Thyroid gland (tissue), 4 donors: Measurements from ENCODE around the gene TBC1D8. TPM values are rescaled to one million over a fixed set of nuclear protein-coding genes. Genes with fewer than 3 reads are reported as not detected.
"Not testable (repeated sequence)": the region's sequence is repeated elsewhere in the genome, so short reads cannot be mapped to it uniquely, and the experiment has no call there.

Source experiments
- DNase-seq, 2 donors: peaks; one replicate each; pipeline ENCODE4 v3.0.0-alpha.2; 2019
- H3K27ac ChIP-seq, 3 donors: fragments of 200-600 bp; sonication (generic); 1 replicate in 2 of 3; 2 replicates in 1 of 3; pipeline ENCODE4 v1.5.1; 2016 to 2019; ENCODE audit warnings: mild to moderate bottlenecking in 1 of 3, moderate library complexity in 1 of 3
- H3K27me3 ChIP-seq: fragments of 200-600 bp; sonication (generic); one replicate; pipeline ENCODE4 v1.5.1; 2019
- H3K36me3 ChIP-seq, 2 donors: fragments of 200-600 bp; sonication (generic); one replicate each; pipeline ENCODE4 v1.5.1; 2016 to 2019
- H3K4me1 ChIP-seq, 2 donors: fragments of 200-600 bp; sonication (generic); one replicate each; pipeline ENCODE4 v1.5.1; 2017 to 2019
- H3K4me3 ChIP-seq, 3 donors: fragments of 200-600 bp; sonication (generic); replicated peaks in 1 of 3; 1 replicate in 2 of 3; 2 replicates in 1 of 3; pipeline ENCODE4 v1.5.1; 2016; ENCODE audit warnings: mild to moderate bottlenecking in 1 of 3
- H3K9me3 ChIP-seq: fragments of 200-600 bp; sonication (generic); one replicate; pipeline ENCODE4 v1.5.1; 2017
- CTCF ChIP-seq, 6 experiments: fragments of 200-600 bp in 3 of 6; fragments of 450-650 bp in 3 of 6; sonication (generic) in 3 of 6; IDR thresholded peaks; one replicate each; pipeline ENCODE4 v1.5.1; 2016 to 2019; ENCODE audit warnings: antibody characterized with exemption in 6 of 6, mild to moderate bottlenecking in 2 of 6, inconsistent platforms in 1 of 6, moderate library complexity in 1 of 6
- POLR2A ChIP-seq, 2 donors: fragments of 450-650 bp; IDR thresholded peaks; one replicate each; pipeline ENCODE4 v1.6.1; 2017; ENCODE audit warnings: antibody characterized with exemption in 2 of 2, mild to moderate bottlenecking in 2 of 2, moderate library complexity in 1 of 2
- WGBS, 2 donors: methylation state at CpG; one replicate each; pipeline ENCODE4 v1.1.5; 2017; 5-methylcytosine and 5-hydroxymethylcytosine counted together
- intact Hi-C: fragments of 100-400 bp; cut with DNase I; formaldehyde crosslinking; loops from one replicate; pipeline ENCODE4 v1.15.1; 2023
- total RNA-seq, 4 donors: library from RNA; depleted of rRNA; stranded (reverse); fragments of >200 nt; gene quantifications; one replicate each; pipeline ENCODE4 v1.2.3, GENCODE V29; 2016

The TBC1D8 gene
- total RNA-seq, 4 donors from 2014 or later: 16.4 to 36.8 (median 27.1) TPM

GRCh38 chr2:101063352-101064124, 87.6 kb downstream of the TBC1D8 start:
- Histone ChIP-seq H3K9me3 (no peaks in the 10 kb centered on the region), H3K36me3 (no peaks in the 10 kb centered on the region), H3K4me3 (no peak overlapping the region), H3K4me1 (peaks cover 11 to 29% of the 10 kb centered on the region in 2 donors), H3K27ac (peak overlapping the region in 2 of 3 donors; percentile 24 to 84), H3K27me3 (no peaks in the 10 kb centered on the region)
- WGBS, 2 donors: 59 to 62% methylated on average over 3 of the region's 3 CpGs
- TF ChIP-seq CTCF (IDR thresholded peaks at IDR 0.05): no peak
- TF ChIP-seq POLR2A (IDR thresholded peaks at IDR 0.05): no peak
- no peak for DNase-seq
- intact Hi-C loops: no loop called here

- Histone ChIP-seq H3K36me3 (no peaks in the 10 kb centered on the region), H3K4me1 (peaks cover 0 to 12% of the 10 kb centered on the region in 2 donors), H3K27me3 (no peaks in the 10 kb centered on the region), H3K27ac (no peak overlapping the region), H3K4me3 (no peak overlapping the region), H3K9me3 (no peaks in the 10 kb centered on the region)
- WGBS, 2 donors: 91 to 92% methylated on average over 3 of the region's 3 CpGs
- intact Hi-C loops: no loop called here
- no peak for TF ChIP-seq CTCF (IDR thresholded peaks at IDR 0.05)
- DNase-seq: no peak
Observed at GRCh38 chr2:101058386-101058785, 92.8 kb downstream of the TBC1D8 start.

GRCh38 chr2:101057051-101057933, 93.9 kb downstream of the TBC1D8 start:
- WGBS, 2 donors: 89 to 93% methylated on average over 5 of the region's 5 CpGs
- Histone ChIP-seq H3K27ac (no peak overlapping the region), H3K36me3 (no peaks in the 10 kb centered on the region), H3K9me3 (no peaks in the 10 kb centered on the region), H3K4me1 (peaks cover 0 to 6% of the 10 kb centered on the region in 2 donors), H3K4me3 (no peak overlapping the region), H3K27me3 (no peaks in the 10 kb centered on the region)
- TF ChIP-seq CTCF (IDR thresholded peaks at IDR 0.05) (no peak), POLR2A (IDR thresholded peaks at IDR 0.05) (no peak)
- intact Hi-C loops: no loop called here
- DNase-seq: no peak

- 88 to 92% methylated on average over 3 of the region's 3 CpGs for WGBS, 2 donors
- intact Hi-C loops: no loop called here
- no peak for DNase-seq
- Histone ChIP-seq H3K9me3 (no peaks in the 10 kb centered on the region), H3K27me3 (no peaks in the 10 kb centered on the region), H3K27ac (no peak overlapping the region), H3K36me3 (peaks cover 0 to 6% of the 10 kb centered on the region in 2 donors), H3K4me1 (no peaks in the 10 kb centered on the region), H3K4me3 (no peak overlapping the region)
- no peak for TF ChIP-seq CTCF (IDR thresholded peaks at IDR 0.05)
- no peak for TF ChIP-seq POLR2A (IDR thresholded peaks at IDR 0.05)
Observed at GRCh38 chr2:101053117-101053516, 98.1 kb downstream of the TBC1D8 start.

- H3K27me3 ChIP-seq: no peaks in the 10 kb centered on the region
- H3K4me1 ChIP-seq: peaks cover 0 to 10% of the 10 kb centered on the region in 2 donors
- no peaks in the 10 kb centered on the region for H3K9me3 ChIP-seq
- no peak for DNase-seq
- TF ChIP-seq CTCF (IDR thresholded peaks at IDR 0.05) (no peak), POLR2A (IDR thresholded peaks at IDR 0.05) (no peak)
- no peak overlapping the region for H3K4me3 ChIP-seq
- H3K36me3 ChIP-seq: peaks cover 0 to 6% of the 10 kb centered on the region in 2 donors
- no peak overlapping the region for H3K27ac ChIP-seq
- intact Hi-C loops: no loop called here
- WGBS, 2 donors: 96 to 97% methylated on average over 5 of the region's 5 CpGs
Observed at GRCh38 chr2:101052147-101052546, 99.0 kb downstream of the TBC1D8 start.

- H3K4me3 ChIP-seq, intact Hi-C loops, H3K27me3 ChIP-seq, H3K27ac ChIP-seq, H3K9me3 ChIP-seq, H3K36me3 ChIP-seq, DNase-seq: not testable (repeated sequence)
- WGBS, 2 donors: 97 to 98% methylated on average over 6 of the region's 6 CpGs
- H3K4me1 ChIP-seq: peaks cover 0 to 12% of the 10 kb centered on the region in 2 donors
Observed at GRCh38 chr2:101050886-101051285, 100.3 kb downstream of the TBC1D8 start.
